ENCODE results near the gene HSF5.
A peak's percentile ranks its signal among the peaks of the same experiment; 100 is the strongest.

Gene HSF5

DNA sequence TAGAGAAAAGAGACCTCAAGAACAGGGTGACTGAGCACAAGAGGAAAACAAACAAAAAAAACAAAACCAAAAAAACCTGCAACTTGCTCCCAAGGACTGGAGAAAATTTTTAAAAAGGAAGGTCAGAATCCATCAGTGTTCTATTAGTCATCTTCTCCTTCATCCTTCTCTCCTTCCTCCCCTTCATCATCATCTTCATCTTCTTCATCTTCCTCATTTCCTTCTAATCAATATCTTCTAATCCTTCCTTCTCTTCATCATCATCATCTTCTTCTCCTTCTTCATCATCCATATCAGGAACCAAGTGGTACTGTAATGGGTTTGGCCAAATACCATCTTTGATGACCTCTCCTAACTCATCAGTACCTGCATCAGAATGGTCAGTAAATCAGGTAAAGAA, 12.2 kb downstream of the HSF5 start:
- DNase-seq, result no peak

DNA sequence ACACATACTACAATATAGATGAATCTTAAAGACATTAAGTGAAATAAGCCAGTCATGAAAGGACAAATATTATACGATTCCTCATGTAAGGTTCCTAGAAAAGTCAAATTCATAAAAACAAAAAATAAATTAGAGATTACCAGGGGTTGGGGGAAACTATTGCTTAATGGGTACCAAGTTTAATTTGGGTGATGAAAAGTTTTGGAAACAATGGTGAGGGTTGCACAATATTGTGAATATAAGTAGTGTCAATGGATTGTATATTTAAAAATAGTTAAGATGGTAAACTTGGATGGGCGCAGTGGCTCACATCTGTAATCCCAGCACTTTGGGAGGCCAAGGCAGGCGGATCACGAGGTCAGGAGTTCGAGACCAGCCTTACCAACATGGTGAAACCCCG, 17.9 kb downstream of the HSF5 start:
- DNase-seq, result no peak

DNA sequence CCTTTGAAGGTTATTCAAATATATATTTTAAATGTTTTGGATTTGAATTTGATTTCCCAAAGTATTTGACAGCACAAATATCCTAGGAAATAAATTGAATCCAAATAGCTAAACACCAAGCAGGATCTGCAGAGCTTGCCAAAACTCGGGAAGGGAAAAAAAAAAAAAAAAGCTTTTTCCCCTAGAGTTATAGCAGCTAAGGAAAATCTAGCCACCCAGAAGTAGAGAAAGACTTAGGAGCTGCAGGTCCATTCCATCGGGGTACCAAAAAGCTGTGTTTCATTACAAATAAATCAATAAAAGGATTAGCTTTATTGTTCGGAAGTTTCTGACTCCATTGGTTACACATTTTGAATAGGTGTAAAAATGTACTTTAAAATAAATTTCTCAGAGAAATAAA, 19.3 kb downstream of the HSF5 start:
- no peak for DNase-seq

DNA sequence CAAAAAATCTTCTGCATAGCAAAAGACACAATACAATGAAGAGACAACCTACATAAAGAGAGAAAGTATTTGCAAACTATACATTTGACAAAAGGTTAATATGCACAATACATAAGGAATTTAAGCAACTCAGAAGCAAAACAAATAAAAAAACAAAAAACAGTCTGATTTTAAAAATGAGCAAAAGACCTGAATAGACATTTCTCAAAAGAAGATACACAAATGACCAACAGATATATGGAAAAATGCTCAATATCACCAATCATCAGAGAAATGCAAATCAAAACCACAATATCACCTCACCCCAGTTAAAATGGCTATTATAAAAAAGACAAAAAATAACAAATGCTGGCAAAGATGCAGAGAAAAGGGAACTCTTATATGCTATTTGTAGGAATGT, 32.7 kb downstream of the HSF5 start:
- DNase-seq, result no peak

GRCh38 chr17:58452738-58453137, 35.5 kb downstream of the HSF5 start:
- DNase-seq, result no peak

DNA sequence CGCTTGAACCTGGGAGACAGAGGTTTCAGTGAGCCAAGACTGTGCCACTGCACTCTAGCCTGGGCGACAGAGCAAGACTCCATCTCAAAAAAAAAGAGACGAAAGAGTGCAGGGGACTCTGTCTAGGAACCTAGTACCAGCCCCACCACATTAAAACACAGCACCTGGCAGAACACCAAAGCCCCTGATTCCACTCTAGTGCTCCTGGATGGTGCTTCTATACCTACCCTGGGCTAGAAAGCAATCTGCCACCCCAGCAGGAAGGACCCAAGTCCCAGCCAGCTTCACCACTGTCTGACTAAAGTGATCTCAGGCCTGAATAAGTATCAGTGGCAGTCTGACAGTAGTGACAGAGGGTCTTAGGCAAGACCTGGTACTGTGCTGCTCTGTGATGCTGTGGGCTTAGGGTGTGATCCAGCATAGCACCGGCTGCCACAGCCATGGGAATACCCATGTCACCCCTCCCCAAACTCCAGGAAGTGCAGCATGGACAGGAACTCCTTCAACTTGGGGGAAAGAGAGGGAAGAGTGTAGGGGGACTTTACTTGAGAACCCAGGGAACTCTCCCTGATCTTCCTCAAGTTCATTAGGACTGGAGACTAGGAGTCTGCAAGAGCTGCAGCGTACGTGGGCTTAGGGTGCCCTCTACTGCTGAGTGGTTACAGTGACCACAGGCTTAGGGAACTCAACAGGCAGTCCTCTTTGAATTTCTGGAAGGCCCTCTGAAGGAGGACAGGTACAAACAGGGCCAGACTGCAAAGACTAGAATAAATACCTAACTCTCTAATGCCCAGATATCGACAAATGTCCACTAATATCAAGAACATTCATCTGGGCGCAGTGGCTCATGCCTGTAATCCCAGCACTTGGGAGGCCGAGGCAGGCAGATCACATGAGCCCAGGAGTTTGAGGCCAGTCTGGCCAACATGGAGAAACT, 40.9 kb downstream of the HSF5 start:
- peak; percentile 68 to 90 for DNase-seq

- DNase-seq, result no peak
These were observed 42.1 kb downstream of the HSF5 start for GRCh38 chr17:58446086-58446485.

DNA sequence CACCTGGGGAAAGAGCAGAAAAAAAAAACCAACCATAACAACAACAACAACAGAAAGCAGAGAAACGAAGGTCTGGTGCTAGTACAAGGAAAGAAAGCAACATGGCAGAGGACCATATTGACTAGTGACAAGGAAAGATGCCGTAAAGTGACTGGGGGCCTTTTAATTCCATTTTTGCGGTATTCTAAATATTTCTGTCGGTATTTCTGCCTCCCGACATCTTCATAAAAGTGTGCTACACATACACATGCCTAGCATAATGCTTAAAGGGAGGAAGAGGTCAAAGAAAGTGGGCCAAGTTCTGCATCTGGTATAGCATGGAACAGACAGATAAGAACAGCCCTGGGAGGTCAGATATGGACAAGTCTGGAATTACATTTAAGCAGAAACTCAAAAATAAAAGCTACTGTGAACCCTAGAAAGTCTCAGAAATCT, 51.4 kb downstream of the HSF5 start:
- DNase-seq, result no peak

- no peak for DNase-seq
These were observed 52.0 kb downstream of the HSF5 start for GRCh38 chr17:58436245-58436644.

GRCh38 chr17:58432806-58433573, 55.2 kb downstream of the HSF5 start:
- no peak for DNase-seq

DNA sequence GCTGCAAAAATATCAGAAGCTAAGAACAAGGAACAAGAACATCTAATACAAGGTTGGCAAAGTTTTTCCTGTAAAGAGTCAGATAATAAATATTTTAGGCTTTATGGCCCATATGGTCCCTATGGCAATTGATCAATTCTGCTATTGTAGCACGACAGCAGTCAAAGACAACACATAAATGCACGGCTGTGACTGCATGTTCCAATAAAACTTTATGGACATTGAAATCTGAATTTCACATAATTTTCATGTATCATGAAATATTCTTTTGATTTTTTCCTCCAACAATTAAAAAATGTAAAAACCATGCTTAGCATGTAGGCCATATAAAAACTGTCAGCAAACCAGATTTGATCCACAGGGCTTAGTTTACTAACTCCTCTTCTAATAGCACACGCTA, 60.4 kb downstream of the HSF5 start:
- no peak for DNase-seq

DNA sequence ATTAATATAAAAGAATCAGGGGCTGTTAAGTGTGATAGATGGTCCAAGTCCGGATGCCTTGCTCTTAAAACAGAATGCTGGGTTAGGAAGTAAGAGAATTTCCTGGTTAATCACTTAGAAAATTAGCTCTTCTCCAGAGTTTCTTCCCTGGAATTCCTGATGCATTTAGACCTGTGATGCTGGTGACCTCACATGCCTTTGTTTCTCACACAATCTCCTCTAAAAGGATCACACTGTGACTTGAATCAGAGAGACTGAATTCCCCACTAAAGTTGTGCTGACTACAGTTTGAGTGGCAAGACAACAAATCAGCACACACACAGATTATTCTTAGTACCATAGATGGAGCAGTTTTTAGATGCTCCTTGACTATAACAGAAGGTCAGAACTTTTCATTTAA, 66.5 kb downstream of the HSF5 start:
- DNase-seq, result no peak

- DNase-seq, result peak; percentile 19 to 38
These were observed 67.4 kb downstream of the HSF5 start for GRCh38 chr17:58420827-58421226.

DNA sequence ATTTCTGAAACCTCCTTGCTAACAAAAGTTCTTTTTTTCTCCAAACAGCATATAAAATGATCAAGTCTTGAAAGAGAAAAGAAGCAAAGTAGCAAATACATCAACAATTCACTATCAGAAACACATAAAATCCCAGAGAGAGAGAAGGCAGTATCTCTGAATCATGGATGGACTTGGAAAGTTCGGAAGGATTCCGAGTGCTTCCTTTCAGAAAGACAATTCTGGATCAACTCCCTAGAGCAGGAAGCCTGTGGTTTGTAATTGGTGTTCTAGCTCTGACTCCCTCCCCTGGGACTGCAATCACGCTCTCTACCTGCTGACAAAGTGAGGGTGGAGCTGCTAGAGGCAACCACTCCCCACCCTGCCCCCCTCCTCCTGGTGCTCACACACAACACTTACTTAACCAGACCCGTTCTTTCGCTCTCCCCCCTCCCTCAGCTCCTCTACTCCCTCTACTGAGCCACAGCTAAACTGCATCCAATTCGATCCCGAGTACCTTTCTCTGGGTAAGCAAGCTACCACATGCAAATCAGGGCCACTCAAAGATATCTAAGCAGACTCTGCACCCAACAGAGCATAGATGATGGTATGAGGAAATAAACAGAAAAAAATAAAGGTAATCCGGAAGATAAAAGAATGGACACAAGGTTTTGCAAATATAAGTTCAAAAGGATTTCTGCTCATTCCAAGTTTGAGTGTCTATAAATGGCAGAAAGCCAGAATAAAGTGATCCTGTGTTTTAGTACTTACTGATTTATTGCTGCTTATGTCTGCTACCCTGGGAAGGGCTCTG, 70.7 kb downstream of the HSF5 start, which contains the start of gene RNF43:
Gene RNF43, minus strand, starts transcription at position 235 of the 793 bp plus-strand sequence. CDS start 1,957 bp downstream, outside the sequence.
- DNase-seq, result peak; percentile 54 to 88

DNA sequence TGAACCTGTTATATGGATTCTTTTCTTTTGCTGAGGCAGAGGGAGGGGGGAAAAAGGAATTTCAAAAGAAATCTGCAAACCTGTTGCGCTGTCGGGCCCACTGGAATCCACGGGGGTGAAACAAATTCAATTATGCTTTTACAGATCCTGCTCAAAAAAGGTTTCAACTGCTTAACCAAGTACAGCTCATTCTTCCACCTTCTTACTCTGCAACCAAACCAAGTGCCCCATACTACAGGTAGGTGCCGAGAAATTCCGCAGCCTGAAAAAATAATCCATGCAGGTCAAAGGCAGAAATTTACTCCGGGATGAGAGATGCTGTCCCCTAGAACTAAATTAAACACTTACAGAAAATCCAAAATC, 71.3 kb downstream of the HSF5 start:
- DNase-seq, result no peak

- DNase-seq, result no peak
These were observed 71.8 kb downstream of the HSF5 start for GRCh38 chr17:58416396-58416795.

DNA sequence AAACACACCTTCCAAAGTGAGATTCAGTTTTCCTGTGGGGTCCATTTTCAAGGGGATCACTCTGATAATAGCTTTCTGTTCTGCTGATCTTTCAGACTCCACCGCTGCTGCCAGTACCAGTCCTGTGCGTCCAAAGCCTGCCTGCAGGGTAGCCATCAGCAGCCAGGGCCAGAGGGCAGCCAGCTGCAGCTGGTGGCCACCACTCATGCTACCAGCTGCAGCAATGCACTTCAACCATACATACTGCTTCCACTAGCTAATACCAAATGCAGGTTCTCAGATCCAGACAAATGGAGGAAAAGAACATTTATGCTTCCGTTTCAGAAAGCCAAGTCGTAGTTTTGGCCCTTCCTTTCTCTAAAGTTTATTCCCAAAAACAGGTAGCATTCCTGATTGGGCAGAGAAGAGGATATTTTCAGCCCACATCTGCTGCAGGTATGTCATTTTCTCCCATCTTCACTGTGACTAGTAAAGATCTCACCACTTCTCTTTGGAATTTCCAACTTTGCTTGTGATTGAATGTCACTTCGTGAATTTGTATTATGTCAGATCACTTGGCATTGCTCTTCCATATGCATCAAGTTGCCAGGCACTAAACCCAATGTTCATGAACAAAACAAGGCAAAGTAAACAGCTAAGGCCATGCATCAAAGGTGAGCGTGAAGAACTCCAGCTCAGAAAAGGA, 72.7 kb downstream of the HSF5 start:
- DNase-seq, result peak; percentile 14 to 34

GRCh38 chr17:58414596-58414997, 73.6 kb downstream of the HSF5 start:
- no peak for DNase-seq

- no peak for DNase-seq
These were observed 74.5 kb downstream of the HSF5 start for GRCh38 chr17:58413684-58414083.

GRCh38 chr17:58412961-58413586, 75.1 kb downstream of the HSF5 start:
- no peak for DNase-seq

GRCh38 chr17:58412064-58412703, 76.0 kb downstream of the HSF5 start:
- DNase-seq, result no peak
